GM19372 (cell line): ENCODE measurements around the gene HAPSTR1.
"Not testable (repeated sequence)": the region's sequence is repeated elsewhere in the genome, so short reads cannot be mapped to it uniquely, and the experiment has no call there.

Experiments
- ATAC-seq: cut with Tn5 transposase; IDR thresholded peaks from one replicate; pipeline ENCODE4 v1.9.1; 2021; ENCODE audit warnings: mild to moderate bottlenecking, low read depth, moderate library complexity; ENCODE audit not compliant: unreplicated experiment

HAPSTR1 gene, protein sequence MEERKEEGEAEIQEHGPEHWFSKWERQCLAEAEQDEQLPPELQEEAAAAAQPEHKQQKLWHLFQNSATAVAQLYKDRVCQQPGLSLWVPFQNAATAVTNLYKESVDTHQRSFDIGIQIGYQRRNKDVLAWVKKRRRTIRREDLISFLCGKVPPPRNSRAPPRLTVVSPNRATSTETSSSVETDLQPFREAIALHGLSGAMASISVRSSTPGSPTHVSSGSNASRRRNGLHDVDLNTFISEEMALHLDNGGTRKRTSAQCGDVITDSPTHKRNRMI

DNA sequence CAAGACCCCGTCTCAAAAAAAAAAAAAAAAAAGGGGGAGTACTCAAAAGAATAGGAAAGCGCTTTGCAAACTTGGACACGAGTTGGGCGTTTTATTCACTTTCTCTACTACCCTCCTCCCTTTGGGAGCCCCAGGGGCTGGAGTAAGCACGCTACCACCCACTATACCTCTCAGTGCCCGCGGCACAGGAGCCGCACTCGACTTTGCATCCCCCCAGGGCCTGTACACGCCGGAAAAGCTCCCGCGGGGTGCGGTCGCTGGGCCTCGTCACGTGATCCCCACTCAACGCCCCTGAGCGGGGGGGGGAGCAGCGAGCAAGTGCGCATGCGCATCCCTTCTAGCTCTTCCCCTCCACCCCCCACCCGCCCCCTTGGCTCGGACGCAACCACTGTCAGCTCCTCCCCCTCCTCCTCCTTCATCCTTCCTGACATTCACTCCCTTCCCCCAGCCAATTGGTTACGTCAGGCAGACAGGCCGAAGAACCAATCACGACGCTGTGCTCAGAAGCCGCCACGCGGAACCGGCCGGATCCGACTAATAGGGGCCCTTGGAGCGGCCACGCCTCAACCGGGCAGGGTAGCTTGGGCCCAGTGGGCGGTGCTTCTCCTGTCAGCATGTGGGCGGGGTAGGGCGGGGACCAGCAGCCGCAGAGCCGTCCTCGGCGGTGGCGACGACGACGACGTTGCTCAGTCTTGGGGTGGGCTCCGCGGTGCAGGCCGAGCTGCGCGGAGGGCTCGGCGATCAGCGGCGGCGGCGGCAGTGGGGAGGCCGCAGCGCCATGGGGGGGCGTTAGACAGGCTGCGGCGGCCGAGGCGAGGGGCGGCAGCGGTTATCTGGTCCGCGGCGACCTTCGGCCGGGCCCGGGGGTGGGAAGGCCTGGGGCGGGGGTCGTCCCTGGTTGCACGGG is at the start of gene HAPSTR1:
Gene HAPSTR1, plus strand, starts transcription at position 685 of the 907 bp plus-strand sequence. CDS start 401 bp downstream, outside the sequence.
- peak; percentile 85 for ATAC-seq

DNA sequence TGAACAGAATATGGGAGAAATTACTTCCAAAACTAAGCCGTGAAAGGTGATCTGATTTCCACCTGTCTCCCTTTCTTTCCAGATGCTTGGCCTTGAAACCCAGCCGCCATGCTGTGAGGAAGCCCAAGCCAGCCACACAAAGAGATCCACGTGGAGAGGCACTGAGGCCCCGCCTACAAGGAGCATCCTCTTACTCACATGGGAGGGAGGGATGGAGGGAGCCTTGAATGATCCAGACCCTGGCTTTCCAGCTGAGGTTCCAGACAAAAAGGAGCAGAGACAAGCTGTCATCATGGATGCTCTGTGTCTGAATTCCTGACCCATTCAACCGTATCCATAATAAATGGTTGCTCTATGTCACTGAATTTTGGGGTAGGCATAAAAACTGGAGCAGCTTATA is 48.9 kb upstream of the HAPSTR1 start:
- no peak for ATAC-seq

DNA sequence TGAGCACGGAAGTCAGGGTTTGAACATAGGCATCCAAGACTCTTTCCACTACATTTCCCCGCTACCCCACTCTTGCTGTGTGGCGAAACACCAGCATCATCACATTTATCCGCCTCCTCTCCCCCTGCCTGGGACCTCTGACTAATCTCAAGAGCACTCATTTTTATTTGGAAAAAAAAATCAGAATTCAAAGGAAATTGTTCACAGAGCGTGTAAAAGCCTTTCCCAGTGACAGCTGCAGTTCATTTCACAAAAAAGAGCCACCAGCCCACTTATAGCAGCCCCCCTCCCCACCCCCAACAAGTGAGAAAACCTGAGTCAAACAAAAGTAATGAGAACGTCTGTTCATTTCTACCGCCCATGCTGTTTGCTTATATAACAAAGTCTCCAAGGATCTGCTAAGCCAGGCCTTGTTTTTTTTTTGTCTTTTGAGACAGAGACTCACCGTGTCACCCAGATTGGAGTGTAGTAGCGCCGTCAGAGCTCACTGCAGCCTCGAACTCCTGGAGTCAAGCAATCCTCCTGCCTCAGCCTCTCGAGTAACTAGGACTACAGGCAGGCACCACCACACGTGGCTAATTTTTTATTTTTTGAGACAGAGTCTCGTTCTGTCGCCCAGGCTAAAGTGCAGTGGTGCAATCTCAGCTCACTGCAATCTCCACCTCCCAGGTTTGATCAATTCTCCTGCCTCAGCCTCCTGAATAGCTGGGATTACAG is 48.3 kb upstream of the HAPSTR1 start:
- no peak for ATAC-seq

DNA sequence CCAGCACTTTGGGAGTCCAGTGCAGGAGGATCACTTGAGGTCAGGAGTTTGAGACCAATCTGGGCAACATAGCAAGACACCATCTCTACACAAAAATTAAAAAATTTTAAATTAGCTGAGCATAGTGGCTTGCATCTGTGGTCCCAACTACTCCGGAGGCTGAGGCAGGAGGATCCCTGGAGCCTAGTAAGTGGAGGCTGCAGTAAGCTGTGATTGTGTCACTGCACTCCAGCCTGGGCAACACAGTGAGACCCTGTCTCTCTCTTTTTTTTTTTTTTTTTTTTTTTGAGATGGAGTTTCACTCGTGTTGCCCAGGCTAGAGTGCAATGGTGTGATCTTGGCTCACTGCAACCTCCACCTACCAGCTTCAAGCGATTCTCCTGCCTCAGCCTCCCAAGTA is 45.9 kb upstream of the HAPSTR1 start:
- ATAC-seq = not testable (repeated sequence)

DNA sequence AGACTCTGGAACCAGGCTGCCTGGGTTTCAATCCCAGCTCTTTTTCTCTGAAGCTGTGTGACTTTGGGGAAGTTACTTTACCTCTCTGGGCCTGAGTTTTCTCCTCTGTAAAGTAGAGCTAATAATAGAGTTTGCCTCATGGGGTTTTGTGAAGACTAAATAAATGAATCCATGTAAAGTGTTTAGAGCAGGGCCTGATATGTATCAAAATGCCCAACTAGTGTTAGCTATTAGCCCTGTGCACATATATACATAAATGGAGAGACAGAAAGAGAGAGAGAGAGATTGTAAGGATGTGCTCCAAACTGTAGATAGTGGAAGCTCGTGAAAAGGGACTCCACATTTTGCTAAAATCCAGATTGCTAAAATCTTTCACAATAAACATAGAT is 44.8 kb upstream of the HAPSTR1 start:
- no peak for ATAC-seq

DNA sequence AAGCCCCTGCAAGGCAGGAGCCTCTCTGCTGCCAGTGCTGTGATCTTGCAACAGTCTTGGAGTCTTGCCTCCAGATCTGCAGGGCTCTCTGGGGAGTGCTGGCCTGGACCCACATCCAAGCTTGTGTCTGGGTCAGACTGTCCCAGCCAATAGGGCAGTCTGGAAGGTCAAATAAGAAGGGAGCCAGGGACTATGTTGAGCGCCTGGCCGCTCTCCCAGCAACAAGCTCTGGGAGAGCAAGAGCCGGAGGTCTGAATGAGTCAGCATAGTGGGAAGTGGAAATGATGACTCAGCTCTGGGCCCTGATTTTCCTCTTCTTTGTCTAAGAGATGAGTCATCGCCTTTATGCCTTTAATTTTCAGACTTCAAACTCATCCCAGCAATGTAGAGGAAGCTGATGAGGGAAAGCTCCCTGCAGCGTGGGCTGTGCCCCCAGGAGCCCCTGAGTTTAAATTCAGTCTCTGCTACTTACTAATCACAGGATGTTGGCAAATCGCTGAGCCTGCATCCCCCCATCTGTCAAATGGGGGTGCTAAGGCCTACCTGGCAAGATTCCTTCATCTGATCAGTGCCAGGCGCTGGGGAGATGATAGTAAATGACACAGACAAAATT is 43.6 kb upstream of the HAPSTR1 start:
- ATAC-seq = peak; percentile 66

DNA sequence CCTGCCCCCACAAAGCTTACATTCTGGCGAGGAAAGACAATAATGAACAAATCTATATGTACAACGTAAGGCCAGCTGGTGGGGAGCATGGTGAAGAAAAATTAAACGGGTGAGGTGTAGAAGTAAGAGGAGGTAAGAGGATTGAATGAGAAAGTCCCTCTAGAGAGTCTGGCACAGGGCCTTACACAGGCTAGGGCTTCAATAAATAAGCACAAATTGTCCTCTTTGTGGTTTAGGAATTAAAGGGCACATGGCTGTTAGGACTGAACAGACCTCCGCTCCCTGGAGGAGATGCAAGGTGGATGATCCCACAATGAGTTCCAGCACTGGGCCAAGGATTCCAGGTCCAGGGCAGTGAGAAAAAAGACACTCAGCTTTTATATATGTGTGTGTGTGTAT is 43.1 kb upstream of the HAPSTR1 start:
- ATAC-seq = no peak

DNA sequence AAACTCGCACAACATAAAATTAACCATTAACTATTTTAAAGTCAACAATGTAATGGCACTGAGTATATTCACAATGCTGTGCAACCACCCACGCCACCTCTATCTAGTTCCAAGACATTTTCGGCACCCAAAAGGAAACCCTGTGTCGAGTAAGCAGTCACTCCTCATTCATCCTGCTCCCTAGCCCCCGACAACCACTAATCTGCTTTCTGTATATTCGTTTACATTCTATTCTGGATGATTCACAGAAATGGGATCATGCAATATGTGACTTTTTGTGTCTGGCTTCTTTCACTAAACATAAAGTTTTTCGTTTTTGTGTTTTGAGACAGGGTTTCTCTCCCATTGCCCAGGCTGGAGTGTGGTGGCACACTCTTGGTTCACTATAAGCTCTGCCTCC is 42.2 kb upstream of the HAPSTR1 start:
- no peak for ATAC-seq

DNA sequence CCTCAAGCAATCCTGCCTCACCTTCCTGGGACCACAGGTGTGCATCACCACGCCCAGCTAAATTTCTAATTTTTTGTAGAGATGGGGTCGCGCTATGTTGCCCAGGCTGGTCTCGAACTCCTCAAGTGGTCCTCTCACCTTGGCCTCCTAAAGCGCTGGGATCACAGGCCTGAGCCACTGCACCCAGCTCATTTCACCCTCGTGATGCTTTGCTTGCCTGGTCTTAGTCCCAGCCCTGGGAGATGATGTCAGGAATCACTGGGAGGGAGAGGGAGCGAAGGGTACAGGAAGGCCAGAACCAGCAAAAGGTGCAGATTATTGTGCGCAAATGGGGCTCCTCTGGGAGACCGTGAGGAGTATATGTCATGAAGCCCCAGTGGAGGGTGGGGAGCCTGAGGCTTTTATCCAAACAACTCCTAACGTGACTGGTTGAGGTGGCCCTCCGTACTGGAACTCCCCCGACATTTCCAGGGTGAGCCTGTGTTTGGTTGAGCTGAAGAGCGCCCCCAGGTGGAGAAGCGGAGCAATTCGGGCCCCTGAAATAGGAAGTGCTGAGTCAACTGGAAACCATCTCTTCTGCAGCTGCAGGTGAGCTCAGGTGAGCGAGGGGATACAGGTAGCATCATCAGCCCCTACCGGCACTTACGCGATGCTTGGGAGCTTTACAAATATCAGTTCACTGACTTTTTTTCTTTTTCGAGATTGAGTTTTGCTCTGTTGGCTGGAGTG is 41.2 kb upstream of the HAPSTR1 start:
- ATAC-seq = no peak

DNA sequence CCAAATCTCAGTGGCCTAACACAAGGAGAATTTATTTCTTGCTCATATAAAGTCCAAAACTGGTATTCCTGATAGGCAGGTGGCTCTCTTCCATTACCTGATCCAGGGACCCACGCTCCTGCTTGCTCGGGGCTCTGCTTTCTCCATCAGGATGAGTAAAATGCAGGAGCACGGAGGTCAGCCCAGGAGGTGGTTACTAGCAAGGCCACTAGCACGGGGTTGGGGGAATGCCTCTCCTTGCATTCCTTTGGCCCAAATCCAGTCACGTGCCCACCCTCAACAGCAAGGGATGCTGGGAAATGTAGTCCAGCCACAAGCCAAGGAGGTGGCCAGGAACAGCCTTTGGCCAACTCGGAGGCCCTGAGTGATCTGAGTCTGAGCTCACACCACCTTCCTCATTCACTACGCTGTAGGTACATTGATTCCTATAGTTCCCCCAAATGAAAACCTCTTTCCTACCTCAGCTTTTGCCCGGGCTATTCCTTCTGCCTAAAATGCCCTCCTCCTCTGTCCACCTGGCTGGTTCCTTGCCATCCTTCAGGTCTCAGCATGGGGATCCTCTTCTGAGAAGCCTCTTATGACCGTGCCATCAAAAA is 38.3 kb upstream of the HAPSTR1 start:
- ATAC-seq = no peak

DNA sequence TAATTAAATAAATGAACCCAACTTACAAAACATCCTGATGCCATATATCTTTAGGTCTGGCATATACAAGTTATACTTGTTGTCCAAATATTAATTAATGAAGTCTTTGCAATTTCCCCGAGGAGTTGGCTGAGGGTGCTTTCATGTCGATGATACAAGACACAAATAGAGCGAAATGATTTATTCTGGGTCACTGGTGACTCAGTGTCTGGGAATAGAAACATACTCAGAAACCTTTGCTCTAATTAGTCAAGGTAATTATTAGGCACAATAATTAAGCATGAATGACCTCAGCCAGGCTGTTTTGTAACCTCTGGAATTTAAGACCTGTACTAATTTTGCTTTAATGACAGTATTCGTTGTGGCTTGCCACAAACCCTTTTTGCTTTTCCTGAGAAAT is 37.0 kb upstream of the HAPSTR1 start:
- ATAC-seq = no peak

DNA sequence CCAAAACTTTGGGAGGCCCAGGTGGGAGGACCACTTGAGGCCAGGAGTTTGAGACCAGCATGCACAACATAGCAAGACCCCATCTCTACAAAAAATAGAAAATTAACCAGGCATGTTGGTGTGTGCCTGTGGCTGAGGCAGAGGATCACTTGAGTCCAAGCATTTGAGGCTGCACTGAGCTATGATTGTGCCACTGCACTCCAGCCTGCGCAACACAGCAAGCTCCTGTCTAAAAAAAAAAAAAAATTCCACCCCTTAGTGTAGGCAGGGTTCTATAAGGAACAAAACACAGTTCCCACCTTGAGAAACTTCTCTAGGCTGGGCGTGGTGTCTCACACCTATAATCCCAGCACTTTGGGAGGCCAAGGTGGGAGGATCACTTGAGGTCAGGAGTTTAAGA is 36.3 kb upstream of the HAPSTR1 start:
- no peak for ATAC-seq

DNA sequence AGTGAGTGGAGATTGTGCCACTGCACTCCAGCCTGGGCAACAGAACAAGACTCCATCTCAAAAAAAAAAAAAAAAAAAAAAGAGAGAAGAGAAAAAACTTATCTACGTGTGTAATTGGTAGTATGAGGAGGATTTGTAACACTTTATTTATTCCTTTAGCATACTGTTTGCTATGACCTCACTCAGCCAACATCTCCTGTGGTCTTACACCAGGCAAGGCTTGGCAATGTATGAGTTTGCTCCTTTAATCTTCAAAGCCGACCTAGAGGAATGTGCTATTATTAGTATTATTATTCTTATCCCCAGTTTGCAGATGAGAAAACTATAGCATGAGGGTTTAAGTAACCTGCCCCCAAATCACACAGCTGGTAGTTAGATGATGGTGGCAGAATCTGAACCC is 35.8 kb upstream of the HAPSTR1 start:
- no peak for ATAC-seq

DNA sequence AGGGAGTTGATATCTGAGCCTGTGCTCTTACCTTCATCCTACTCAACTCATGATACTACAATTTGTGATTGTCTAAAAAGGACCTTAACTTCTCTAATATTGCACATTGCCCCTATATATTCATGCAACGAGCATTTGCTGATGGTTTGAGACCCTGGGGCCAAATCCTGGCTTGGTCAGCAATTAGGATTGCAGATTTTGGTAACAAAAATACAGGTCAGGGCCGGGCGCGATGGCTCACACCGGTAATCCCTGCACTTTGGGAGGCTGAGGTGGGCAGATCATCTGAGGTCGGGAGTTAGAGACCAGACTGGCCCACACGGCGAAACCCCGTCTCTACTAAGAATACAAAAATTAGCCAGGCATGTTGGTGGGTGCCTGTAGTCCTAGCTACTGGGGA is 35.4 kb upstream of the HAPSTR1 start:
- no peak for ATAC-seq

DNA sequence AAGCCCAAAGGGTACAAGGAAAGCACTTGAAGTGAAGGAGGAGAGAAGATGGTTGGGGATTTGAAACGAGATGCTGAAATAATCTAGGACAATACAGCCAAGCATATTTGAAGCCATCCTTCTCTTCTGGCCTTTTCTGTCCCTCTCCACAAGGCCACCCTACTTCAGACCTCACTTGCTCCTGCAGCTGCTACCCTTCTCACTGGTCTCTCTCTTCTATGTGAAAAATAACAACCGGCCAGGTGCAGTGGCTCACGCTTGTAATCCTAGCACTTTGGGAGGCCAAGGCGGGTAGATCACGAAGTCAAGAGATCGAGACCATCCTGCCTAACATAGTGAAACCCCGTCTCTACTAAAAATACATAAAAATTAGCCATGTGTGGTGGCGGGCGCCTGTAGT is 33.2 kb upstream of the HAPSTR1 start:
- ATAC-seq = no peak

DNA sequence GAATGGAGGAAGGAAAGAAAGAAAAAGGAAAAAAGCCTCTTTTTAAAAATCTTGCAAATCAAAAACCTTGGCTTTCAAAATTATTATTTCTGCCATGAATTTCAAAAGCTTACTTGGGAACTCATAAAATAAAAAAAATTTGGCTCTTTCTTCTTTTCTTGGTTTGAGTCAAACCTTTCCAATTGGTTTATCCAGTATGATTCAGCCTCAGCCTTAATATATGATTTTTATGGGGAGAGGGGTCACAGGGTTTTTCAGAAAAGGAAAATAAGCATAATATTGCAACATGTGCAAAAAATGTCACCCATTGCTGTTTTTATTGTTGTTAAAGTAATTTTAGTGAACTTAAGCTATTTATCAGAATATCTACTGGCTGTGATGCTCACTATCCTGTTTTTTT is 31.2 kb upstream of the HAPSTR1 start:
- no peak for ATAC-seq

DNA sequence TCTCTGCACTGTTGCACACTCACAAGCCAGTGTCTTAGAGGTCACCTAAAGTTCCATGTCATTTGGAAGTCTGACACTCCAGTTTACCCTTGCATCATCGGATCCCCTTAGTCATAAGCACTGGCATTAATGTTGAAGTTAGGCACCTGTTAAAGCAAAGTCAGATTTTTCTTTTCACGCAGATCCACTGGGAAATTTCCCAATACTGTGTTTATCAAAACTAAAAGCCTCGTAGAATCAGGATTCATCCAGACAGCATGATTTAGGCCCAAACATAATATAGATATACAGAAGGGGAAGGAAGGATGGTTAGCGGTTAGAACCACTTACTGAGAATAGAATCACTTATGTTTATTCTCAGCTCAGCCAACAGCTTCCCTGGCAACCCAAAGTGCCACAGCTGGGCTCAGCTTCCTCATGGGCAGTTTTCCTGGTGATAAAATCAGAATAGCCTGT is 30.1 kb upstream of the HAPSTR1 start:
- no peak for ATAC-seq

DNA sequence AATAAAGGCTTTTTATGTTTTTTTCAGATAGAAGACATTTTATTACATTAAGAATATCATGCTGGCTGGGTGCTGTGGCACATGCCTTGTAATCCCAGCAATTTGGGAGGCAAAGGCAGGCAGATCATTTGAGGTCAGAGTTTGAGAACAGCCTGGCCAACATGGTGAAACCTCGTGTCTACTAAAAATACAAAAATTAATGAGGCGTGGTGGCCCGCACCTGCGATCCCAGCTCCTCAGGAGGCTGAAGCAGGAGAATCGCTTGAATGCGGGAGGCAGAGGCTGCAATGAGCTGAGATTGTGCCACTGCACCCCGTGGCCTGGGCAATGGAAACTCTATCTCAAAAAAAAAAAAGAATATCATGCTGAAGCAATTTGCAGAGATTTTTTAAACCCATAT is 29.1 kb upstream of the HAPSTR1 start:
- ATAC-seq = no peak

DNA sequence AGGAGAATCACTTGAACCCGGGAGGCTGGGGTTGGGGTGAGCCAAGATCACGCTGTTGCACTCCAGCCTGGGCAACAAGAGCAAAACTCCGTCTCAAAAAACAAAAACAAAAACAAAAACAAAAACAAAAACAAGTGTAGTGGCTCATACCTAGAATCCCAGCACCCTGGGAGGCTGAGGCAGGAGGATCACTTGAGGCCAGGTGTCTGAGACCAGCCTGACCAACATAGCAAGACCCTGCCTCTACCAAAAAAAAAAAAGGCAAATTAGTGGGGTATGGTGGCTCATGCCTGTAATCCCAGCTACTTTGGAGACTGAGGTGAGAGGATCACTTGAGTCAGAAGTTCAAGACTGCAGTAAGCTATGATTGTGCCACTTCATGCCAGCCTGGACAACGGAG is 26.4 kb upstream of the HAPSTR1 start:
- ATAC-seq = no peak

DNA sequence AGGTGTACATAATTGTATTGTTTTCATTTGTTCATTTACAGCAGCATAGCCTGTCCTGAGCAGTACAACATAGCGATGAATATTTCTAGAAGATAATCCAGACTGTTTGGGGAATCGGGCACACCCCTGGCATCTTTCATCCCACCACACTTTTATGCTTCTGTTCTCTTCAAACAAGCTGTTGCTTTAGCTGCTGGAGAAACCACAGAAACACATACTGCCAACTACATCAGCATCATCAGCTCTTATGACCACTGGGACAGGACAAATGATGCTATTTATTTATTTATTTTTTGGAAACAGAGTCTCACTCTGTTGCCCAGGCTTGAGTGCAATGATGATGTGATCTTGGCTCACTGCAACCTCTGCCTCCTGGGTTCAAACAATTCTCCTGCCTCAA is 22.6 kb upstream of the HAPSTR1 start:
- no peak for ATAC-seq
